HepG2 (cell line): ENCODE measurements around the gene ADPRHL1. TPM values are rescaled to one million over a fixed set of nuclear protein-coding genes. Genes with fewer than 3 reads are reported as not detected.

Experiments
- ATAC-seq: fragments of 200-7000 bp; cut with Tn5 transposase; 3 replicates; pipeline ENCODE4 v1.9.1; 2020; ENCODE audit warnings: mild to moderate bottlenecking, moderate library complexity
- BruUV-seq: library from RNA; stranded (reverse); fragments of 400-500 nt; replicated peaks from 2 replicates; lab custom pipeline; 2021; lab: Mats Ljungman, UMichigan
- CTCF ChIA-PET: fragments of 300-600 bp; formaldehyde crosslinking; extraction: SDS; loops from one replicate; lab custom pipeline; 2021; ENCODE audit warnings: low total read pairs, inconsistent platforms, low intra/inter-chr PET ratio; lab: Yijun Ruan, JAX
- POLR2A ChIA-PET: fragments of 350-600 bp; sonication (Branson Sonifier 250); formaldehyde crosslinking; loops from one replicate; lab custom pipeline; 2020; ENCODE audit warnings: antibody characterized with exemption, inconsistent platforms; lab: Yijun Ruan, JAX
- DNase-seq: peaks from one replicate; pipeline ENCODE4 v3.0.0-alpha.2; 2015; ENCODE audit warnings: low spot score
- FAIRE-seq: peaks from 3 replicates; lab custom pipeline; 2011; peaks lifted over from hg19 to GRCh38; lab: Jason Lieb, UNC
- H2AFZ ChIP-seq: one replicate; pipeline ENCODE4 v1.6.1; 2011; ENCODE audit warnings: low read length, inconsistent platforms
- H3K27ac ChIP-seq: fragments of 300-600 bp; 3 replicates; pipeline ENCODE4 v1.8.0; 2011; ENCODE audit warnings: mixed run types, mild to moderate bottlenecking, mixed read lengths, low read length, inconsistent platforms; ENCODE audit not compliant: insufficient read depth; ENCODE audit errors: extremely low read length
- H3K27me3 ChIP-seq, 2 experiments: fragments of 200-600 bp in 1 of 2; 2 replicates in 1 of 2; 3 replicates in 1 of 2; pipeline versions ENCODE4 v1.6.0 to v1.8.0; 2011; ENCODE audit warnings: low read length in 2 of 2, mild to moderate bottlenecking in 2 of 2, moderate library complexity in 2 of 2, inconsistent platforms in 1 of 2; ENCODE audit not compliant: insufficient read depth in 2 of 2, control insufficient read depth in 1 of 2
- H3K36me3 ChIP-seq, 2 experiments: fragments of 200-600 bp in 1 of 2; replicated peaks in 1 of 2; 2 replicates in 1 of 2; 3 replicates in 1 of 2; pipeline versions ENCODE4 v1.5.1 to v1.8.0; 2011; ENCODE audit warnings: low read length in 2 of 2, inconsistent platforms in 1 of 2; ENCODE audit not compliant: insufficient read depth in 2 of 2, control insufficient read depth in 1 of 2
- H3K4me1 ChIP-seq: 2 replicates; pipeline ENCODE4 v1.5.1; 2012; ENCODE audit warnings: low read length, inconsistent platforms; ENCODE audit not compliant: insufficient read depth
- H3K4me2 ChIP-seq: 2 replicates; pipeline ENCODE4 v1.6.0; 2011; ENCODE audit warnings: low read depth, low read length, inconsistent platforms
- H3K4me3 ChIP-seq, 3 experiments: fragments of 200-600 bp in 1 of 3; sonication (generic), shearing (Covaris generic) in 1 of 3; replicated peaks in 1 of 3; 2 replicates each; pipeline ENCODE4 v1.5.1; 2011 to 2016; ENCODE audit warnings: low read length in 3 of 3, inconsistent platforms in 2 of 3, low read depth in 2 of 3, mild to moderate bottlenecking in 2 of 3, control low read depth in 1 of 3, mixed read lengths in 1 of 3; ENCODE audit not compliant: insufficient read depth in 1 of 3
- H3K79me2 ChIP-seq: one replicate; pipeline ENCODE4 v1.6.1; 2011; ENCODE audit warnings: low read length, inconsistent platforms; ENCODE audit not compliant: insufficient read depth
- H3K9ac ChIP-seq: 2 replicates; pipeline ENCODE4 v1.6.0; 2011; ENCODE audit warnings: mild to moderate bottlenecking, low read depth, low read length, inconsistent platforms; ENCODE audit not compliant: insufficient read depth
- H3K9me3 ChIP-seq: 2 replicates; pipeline ENCODE4 v1.5.1; 2012; ENCODE audit warnings: mild to moderate bottlenecking, low read length
- H4K20me1 ChIP-seq: 2 replicates; pipeline ENCODE4 v1.6.0; 2011; ENCODE audit warnings: inconsistent platforms, mild to moderate bottlenecking, low read length, moderate library complexity; ENCODE audit not compliant: insufficient read depth
- DMAP1 ChIP-seq: IDR thresholded peaks from 2 replicates; pipeline ENCODE4 v1.6.1; 2016
- DRAP1 ChIP-seq: IDR thresholded peaks from 2 replicates; pipeline ENCODE4 v1.6.1; 2016; ENCODE audit warnings: missing genetic modification reagents, missing compliant biosample characterization
- NCOR1 ChIP-seq: fragments of 200-600 bp; sonication (generic); IDR thresholded peaks from 2 replicates; pipeline ENCODE4 v1.7.0; 2017; ENCODE audit warnings: antibody characterized with exemption, low read length, borderline replicate concordance
- NR2F1 ChIP-seq, 2 experiments: fragments of 450-650 bp in 1 of 2; formaldehyde crosslinking in 1 of 2; IDR thresholded peaks; 2 replicates each; pipeline versions ENCODE4 v1.5.0 to v1.6.1; 2016 to 2020; ENCODE audit warnings: mild to moderate bottlenecking in 1 of 2, missing compliant biosample characterization in 1 of 2, missing genetic modification reagents in 1 of 2, moderate library complexity in 1 of 2
- RBFOX2 ChIP-seq: fragments of 200-400 bp; formaldehyde crosslinking; IDR thresholded peaks from 2 replicates; pipeline ENCODE4 v1.6.1; 2017; ENCODE audit warnings: low read depth, mild to moderate bottlenecking, low read length
- SIN3B ChIP-seq: fragments of 150-350 bp; IDR thresholded peaks from 2 replicates; pipeline ENCODE4 v1.6.1; 2014; ENCODE audit warnings: low read length
- ZNF24 ChIP-seq: fragments of 450-650 bp; IDR thresholded peaks from 2 replicates; pipeline ENCODE4 v1.6.1; 2017; ENCODE audit warnings: antibody characterized with exemption, mild to moderate bottlenecking
- ZNF251 ChIP-seq: sonication (generic); formaldehyde crosslinking; IDR thresholded peaks from 2 replicates; pipeline ENCODE4 v1.9.0; 2021; ENCODE audit warnings: mild to moderate bottlenecking, missing genetic modification reagents
- ZNF329 ChIP-seq: sonication (generic); formaldehyde crosslinking; IDR thresholded peaks from 2 replicates; pipeline ENCODE4 v1.9.0; 2021; ENCODE audit warnings: low read depth, mild to moderate bottlenecking, missing genetic modification reagents
- ZNF383 ChIP-seq: sonication (generic); formaldehyde crosslinking; IDR thresholded peaks from 2 replicates; pipeline ENCODE4 v1.4.0; 2020; ENCODE audit warnings: missing genetic modification reagents, mild to moderate bottlenecking, borderline replicate concordance
- ZNF703 ChIP-seq: sonication (generic); formaldehyde crosslinking; IDR thresholded peaks from 2 replicates; pipeline ENCODE4 v1.5.1; 2020; ENCODE audit warnings: missing genetic modification reagents, mild to moderate bottlenecking, moderate library complexity, borderline replicate concordance
- WGBS: methylation state at CpG from one replicate; pipeline ENCODE4 v1.1.6; 2017; ENCODE audit warnings: low lambda C conversion rate; 5-methylcytosine and 5-hydroxymethylcytosine counted together
- in situ Hi-C: cut with HindIII; loops from 2 replicates; pipeline ENCODE4 v1.10.0; 2017; ENCODE audit warnings: low pct_unique_long_range_greater_than_20kb; ENCODE audit not compliant: extremely low pct_ligation_motif_present
- intact Hi-C: fragments of 100-400 bp; cut with micrococcal nuclease; formaldehyde crosslinking; loops from one replicate; pipeline ENCODE4 v1.10.0; 2022; ENCODE audit not compliant: unreplicated experiment
- polyA plus RNA-seq, 8 experiments: library from polyadenylated mRNA; depleted of rRNA in 3 of 8; stranded (reverse) in 7 of 8; unstranded in 1 of 8; fragments of >200 nt; fragmentation: Illumina TruSeq in 4 of 8; extraction: Trizol in 4 of 8; gene quantifications; 2 replicates each; pipeline versions ENCODE4 v1.2.1 to v1.2.3, GENCODE V29; 2011 to 2016; ENCODE audit warnings: low read depth in 4 of 8, missing spikeins in 1 of 8, mixed read lengths in 1 of 8; ENCODE audit not compliant: insufficient read depth in 1 of 8
- total RNA-seq, 5 experiments: library from RNA; depleted of rRNA; stranded (reverse); fragments of >200 nt; fragmentation: Illumina TruSeq; extraction: Trizol; gene quantifications; 2 replicates each; pipeline ENCODE4 v1.2.3, GENCODE V29; 2016; ENCODE audit warnings: low read depth in 1 of 5
- TF ChIP-seq, protein P1 (sequence below): sonication (generic); formaldehyde crosslinking; IDR thresholded peaks from 2 replicates; pipeline ENCODE4 v1.4.0; 2020; ENCODE audit warnings: missing genetic modification reagents

The ADPRHL1 gene
- total and polyA plus RNA-seq, 2 of the 13 experiments (the other 11 are each of a cell fraction or from before 2014, with no cell fraction given) = 0.34 to 0.40 TPM

- no peak for FAIRE-seq
- TF ChIP-seq ZNF329 (CRISPR knock-in tag) = no peak
- no peak for TF ChIP-seq DMAP1 (CRISPR knock-in tag)
- TF ChIP-seq RBFOX2 = no peak
- no peak for TF ChIP-seq ZNF703 (CRISPR knock-in tag)
- TF ChIP-seq DRAP1 (CRISPR knock-in tag) = no peak
- TF ChIP-seq ZNF251 (CRISPR knock-in tag) = no peak
- TF ChIP-seq ZNF383 (CRISPR knock-in tag) = no peak
- TF ChIP-seq ZNF24 = no peak
- no peak for TF ChIP-seq NCOR1
- TF ChIP-seq SIN3B = no peak
- TF ChIP-seq, protein P1, sequence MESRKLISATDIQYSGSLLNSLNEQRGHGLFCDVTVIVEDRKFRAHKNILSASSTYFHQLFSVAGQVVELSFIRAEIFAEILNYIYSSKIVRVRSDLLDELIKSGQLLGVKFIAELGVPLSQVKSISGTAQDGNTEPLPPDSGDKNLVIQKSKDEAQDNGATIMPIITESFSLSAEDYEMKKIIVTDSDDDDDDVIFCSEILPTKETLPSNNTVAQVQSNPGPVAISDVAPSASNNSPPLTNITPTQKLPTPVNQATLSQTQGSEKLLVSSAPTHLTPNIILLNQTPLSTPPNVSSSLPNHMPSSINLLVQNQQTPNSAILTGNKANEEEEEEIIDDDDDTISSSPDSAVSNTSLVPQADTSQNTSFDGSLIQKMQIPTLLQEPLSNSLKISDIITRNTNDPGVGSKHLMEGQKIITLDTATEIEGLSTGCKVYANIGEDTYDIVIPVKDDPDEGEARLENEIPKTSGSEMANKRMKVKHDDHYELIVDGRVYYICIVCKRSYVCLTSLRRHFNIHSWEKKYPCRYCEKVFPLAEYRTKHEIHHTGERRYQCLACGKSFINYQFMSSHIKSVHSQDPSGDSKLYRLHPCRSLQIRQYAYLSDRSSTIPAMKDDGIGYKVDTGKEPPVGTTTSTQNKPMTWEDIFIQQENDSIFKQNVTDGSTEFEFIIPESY (CRISPR knock-in tag) = no peak
- TF ChIP-seq NR2F1 (CRISPR knock-in tag; IDR thresholded peaks at IDR 0.05) = no peak
- H3K36me3 ChIP-seq = peaks cover 24 to 83% of the 10 kb centered on the region in 2 experiments
- H3K79me2 ChIP-seq = peaks cover 26% of the 10 kb centered on the region
- H3K27ac ChIP-seq = no peak overlapping the region
- no peaks in the 10 kb centered on the region for H3K9me3 ChIP-seq
- ChIA-PET POLR2A (no interaction called here), CTCF (no interaction called here)
- no peak overlapping the region for H3K9ac ChIP-seq
- intact Hi-C loops = no loop called here
- no peak overlapping the region for H3K4me2 ChIP-seq
- H4K20me1 ChIP-seq = peaks cover 14% of the 10 kb centered on the region; the same call in 1 of the 2 replicates
- WGBS = 98% methylated on average over 6 of the region's 6 CpGs
- H3K4me1 ChIP-seq = peaks cover 33% of the 10 kb centered on the region
- BruUV-seq = no TSS peak
- DNase-seq = no peak
- H3K4me3 ChIP-seq = no peak overlapping the region
- in situ Hi-C loops = no loop called here
- no peaks in the 10 kb centered on the region for H3K27me3 ChIP-seq
- no peak for ATAC-seq
- H2AFZ ChIP-seq = no peak overlapping the region
Observed at GRCh38 chr13:113498905-113499304, 45.6 kb upstream of the ADPRHL1 start.
